ENCODE measurements around the gene PLEKHH2.

PLEKHH2 gene

DNA sequence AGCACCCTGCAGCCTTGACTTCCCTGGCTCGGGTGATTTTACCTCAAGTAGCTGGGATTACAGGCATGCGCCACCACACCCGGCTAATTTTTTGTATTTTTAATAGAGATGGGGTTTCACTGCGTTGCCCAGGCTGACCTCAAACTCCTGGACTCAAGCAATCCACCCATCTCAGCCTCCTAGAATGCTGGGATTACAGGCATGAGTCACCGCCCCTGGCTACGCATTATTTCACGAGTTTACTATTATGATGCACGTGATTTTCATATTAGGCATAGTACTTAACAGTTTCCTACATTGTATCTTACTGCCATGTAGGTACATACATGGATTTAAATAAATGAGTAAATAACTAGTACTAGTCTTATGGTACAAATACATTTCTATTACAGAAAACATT is 141.2 kb downstream of the PLEKHH2 start:
- no peak overlapping the region for H3K4me3 ChIP-seq (ENCODE audit: low read length)
- peaks cover 2% of the 10 kb centered on the region; the same call in 1 of the 2 replicates for H3F3A ChIP-seq (ENCODE audit: control insufficient read depth, insufficient read depth)
- H4K20me1 ChIP-seq (ENCODE audit: control insufficient read depth, insufficient read depth, low read depth, low read length): no peaks in the 10 kb centered on the region
- H3K9me2 ChIP-seq (replicated peaks; ENCODE audit: control insufficient read depth, low read length): no peaks in the 10 kb centered on the region
- peaks cover 6% of the 10 kb centered on the region for H3K4me1 ChIP-seq (ENCODE audit: control insufficient read depth, low read length)
- H3K9me3 ChIP-seq (ENCODE audit: control insufficient read depth, insufficient read depth, low read length): no peaks in the 10 kb centered on the region
- no peaks in the 10 kb centered on the region for H3K79me2 ChIP-seq (ENCODE audit: control insufficient read depth, low read length)
- H3K36me3 ChIP-seq (ENCODE audit: control insufficient read depth, low read length): peaks cover 2% of the 10 kb centered on the region; the same call in 1 of the 2 replicates
- no peak overlapping the region for H3K4me2 ChIP-seq (ENCODE audit: low read length)
- H3K27ac ChIP-seq (ENCODE audit: low read depth, low read length): no peak overlapping the region
- TF ChIP-seq CTCF (IDR thresholded peaks at IDR 0.05; ENCODE audit: low read depth, low read length, poor library complexity, severe bottlenecking) (no peak), EZH2phosphoT487 (IDR thresholded peaks at IDR 0.05; ENCODE audit: borderline replicate concordance, low read length) (no peak)
- H3K27me3 ChIP-seq (ENCODE audit: control insufficient read depth, low read length): no peaks in the 10 kb centered on the region

- Histone ChIP-seq H3K27ac (ENCODE audit: low read depth, low read length) (no peak overlapping the region), H3F3A (ENCODE audit: control insufficient read depth, insufficient read depth) (no peaks in the 10 kb centered on the region), H3K4me3 (ENCODE audit: low read length) (no peak overlapping the region), H3K36me3 (ENCODE audit: control insufficient read depth, low read length) (no peaks in the 10 kb centered on the region), H3K4me1 (ENCODE audit: control insufficient read depth, low read length) (no peaks in the 10 kb centered on the region), H4K20me1 (ENCODE audit: control insufficient read depth, insufficient read depth, low read depth, low read length) (no peaks in the 10 kb centered on the region), H3K4me2 (ENCODE audit: low read length) (no peak overlapping the region), H3K27me3 (ENCODE audit: control insufficient read depth, low read length) (no peaks in the 10 kb centered on the region), H3K9me3 (ENCODE audit: control insufficient read depth, insufficient read depth, low read length) (no peaks in the 10 kb centered on the region), H3K9me2 (replicated peaks; ENCODE audit: control insufficient read depth, low read length) (no peaks in the 10 kb centered on the region), H3K79me2 (ENCODE audit: control insufficient read depth, low read length) (no peaks in the 10 kb centered on the region)
- TF ChIP-seq EZH2phosphoT487 (IDR thresholded peaks at IDR 0.05; ENCODE audit: borderline replicate concordance, low read length): no peak
- TF ChIP-seq CTCF (IDR thresholded peaks at IDR 0.05; ENCODE audit: low read depth, low read length, poor library complexity, severe bottlenecking): no peak
Measured at GRCh38 chr2:43787895-43788294, 150.8 kb downstream of the PLEKHH2 start.

DNA sequence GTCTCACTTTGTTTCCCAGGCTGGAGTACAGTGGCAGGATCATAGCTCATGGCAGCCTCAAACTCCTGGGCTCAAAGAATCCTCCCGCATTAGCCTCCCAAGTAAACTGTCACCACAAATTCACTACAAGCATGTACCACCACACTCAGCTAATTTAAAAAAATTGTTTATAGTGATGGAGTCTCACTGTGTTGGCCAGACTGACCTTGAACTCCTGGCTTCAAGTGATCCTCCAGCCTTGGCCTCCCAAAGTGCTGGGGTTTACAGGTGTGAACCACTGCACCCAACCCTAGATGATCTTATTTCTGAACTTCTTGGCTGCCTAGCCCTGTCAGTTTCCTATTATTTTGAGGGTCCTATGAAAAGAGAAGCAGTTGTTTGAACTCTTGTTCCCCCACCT is 151.6 kb downstream of the PLEKHH2 start:
- no peak overlapping the region for H3K27ac ChIP-seq (ENCODE audit: low read depth, low read length)
- no peaks in the 10 kb centered on the region for H3K4me1 ChIP-seq (ENCODE audit: control insufficient read depth, low read length)
- TF ChIP-seq CTCF (IDR thresholded peaks at IDR 0.05; ENCODE audit: low read depth, low read length, poor library complexity, severe bottlenecking) (no peak), EZH2phosphoT487 (IDR thresholded peaks at IDR 0.05; ENCODE audit: borderline replicate concordance, low read length) (no peak)

DNA sequence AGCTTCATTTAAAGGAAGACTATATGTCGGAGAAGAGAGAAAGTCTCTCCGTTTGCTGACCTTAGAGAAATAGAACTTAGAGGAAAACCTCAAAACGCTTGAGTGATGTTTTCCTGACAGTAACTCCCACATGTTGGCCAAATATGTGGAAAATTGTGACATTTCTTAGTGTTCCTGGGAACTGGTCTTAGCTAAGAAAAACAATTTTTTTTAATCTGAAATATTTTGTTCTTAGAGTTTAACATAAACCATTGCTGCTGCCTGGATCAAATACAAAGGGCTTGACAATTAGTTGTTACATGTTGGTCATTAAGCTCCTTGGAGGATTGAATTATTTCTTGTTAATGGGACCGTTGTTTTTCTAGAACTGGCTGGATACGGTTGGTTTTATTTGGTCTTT is 153.1 kb downstream of the PLEKHH2 start:
- no peak overlapping the region for H3K27ac ChIP-seq (ENCODE audit: low read depth, low read length)
- H3K4me3 ChIP-seq (ENCODE audit: low read length): no peak overlapping the region
- no peaks in the 10 kb centered on the region for H3K79me2 ChIP-seq (ENCODE audit: control insufficient read depth, low read length)
- no peak for TF ChIP-seq CTCF (IDR thresholded peaks at IDR 0.05; ENCODE audit: low read depth, low read length, poor library complexity, severe bottlenecking)
- TF ChIP-seq EZH2phosphoT487 (IDR thresholded peaks at IDR 0.05; ENCODE audit: borderline replicate concordance, low read length): no peak
- no peaks in the 10 kb centered on the region for H3F3A ChIP-seq (ENCODE audit: control insufficient read depth, insufficient read depth)
- H3K36me3 ChIP-seq (ENCODE audit: control insufficient read depth, low read length): no peaks in the 10 kb centered on the region
- no peaks in the 10 kb centered on the region for H4K20me1 ChIP-seq (ENCODE audit: control insufficient read depth, insufficient read depth, low read depth, low read length)
- H3K4me1 ChIP-seq (ENCODE audit: control insufficient read depth, low read length): no peaks in the 10 kb centered on the region
- no peaks in the 10 kb centered on the region for H3K9me3 ChIP-seq (ENCODE audit: control insufficient read depth, insufficient read depth, low read length)
- no peak overlapping the region for H3K4me2 ChIP-seq (ENCODE audit: low read length)
- H3K9me2 ChIP-seq (replicated peaks; ENCODE audit: control insufficient read depth, low read length): no peaks in the 10 kb centered on the region
- no peaks in the 10 kb centered on the region for H3K27me3 ChIP-seq (ENCODE audit: control insufficient read depth, low read length)

More for the DNA sequence above, 151.6 kb downstream of the PLEKHH2 start:
- Histone ChIP-seq H3K4me3 (ENCODE audit: low read length) (no peak overlapping the region), H3K36me3 (ENCODE audit: control insufficient read depth, low read length) (no peaks in the 10 kb centered on the region), H3K27me3 (ENCODE audit: control insufficient read depth, low read length) (no peaks in the 10 kb centered on the region), H3K79me2 (ENCODE audit: control insufficient read depth, low read length) (no peaks in the 10 kb centered on the region), H3K4me2 (ENCODE audit: low read length) (no peak overlapping the region), H4K20me1 (ENCODE audit: control insufficient read depth, insufficient read depth, low read depth, low read length) (no peaks in the 10 kb centered on the region), H3K9me3 (ENCODE audit: control insufficient read depth, insufficient read depth, low read length) (no peaks in the 10 kb centered on the region), H3K9me2 (replicated peaks; ENCODE audit: control insufficient read depth, low read length) (no peaks in the 10 kb centered on the region), H3F3A (ENCODE audit: control insufficient read depth, insufficient read depth) (no peaks in the 10 kb centered on the region)
